ENCODE results near the gene DNAJB14.

DNAJB14 gene

DNA sequence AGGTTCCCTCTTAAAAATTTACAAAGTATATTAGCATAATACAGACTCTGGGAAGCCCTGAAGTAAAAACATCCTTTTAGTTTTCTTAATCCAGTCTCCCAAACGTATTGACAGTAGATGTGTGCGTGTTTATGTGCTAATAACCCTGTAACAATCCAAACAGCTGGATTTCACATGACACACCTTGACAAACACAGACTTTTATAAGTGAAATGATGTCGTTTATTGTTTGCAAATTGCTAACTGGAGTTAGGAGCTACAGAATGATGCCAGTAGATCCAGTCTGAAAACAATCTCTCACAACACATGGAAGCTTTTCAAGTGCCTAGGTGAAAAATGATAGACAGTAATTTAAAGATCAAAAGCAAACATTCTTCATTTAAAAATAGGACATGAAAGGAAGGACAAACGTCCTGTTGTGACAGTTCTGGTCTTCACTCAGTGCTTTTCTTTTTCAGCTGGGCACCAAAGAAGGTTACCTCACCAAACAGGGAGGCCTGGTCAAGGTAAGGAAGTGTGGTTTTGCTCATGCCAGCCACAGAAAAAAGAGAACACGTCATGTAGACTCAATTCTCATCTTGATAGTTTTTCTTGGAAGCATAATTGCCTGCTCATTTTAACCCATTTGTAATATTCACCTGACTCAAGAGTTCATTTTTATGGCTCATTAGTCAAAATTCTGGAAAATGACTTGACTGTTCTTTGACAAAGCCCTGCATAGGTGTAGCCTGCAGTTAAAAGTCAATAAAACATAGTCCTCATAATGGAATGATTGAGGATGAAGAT lies 85.1 kb downstream of the DNAJB14 start:
- Histone ChIP-seq H3K27me3 (ENCODE audit: insufficient read depth, low read length, poor library complexity) (no peaks in the 10 kb centered on the region), H3K79me1 (ENCODE audit: low read length) (no peaks in the 10 kb centered on the region), H2BK15ac (replicated peaks; ENCODE audit: low read depth) (no peak overlapping the region), H3K4me2 (ENCODE audit: low read length) (no peak overlapping the region), H3K36me3 (ENCODE audit: control insufficient read depth, insufficient read depth, low read length) (no peaks in the 10 kb centered on the region), H4K5ac (ENCODE audit: low read length) (no peak overlapping the region), H3K4me3 (ENCODE audit: low read length) (no peak overlapping the region), H3K23ac (ENCODE audit: low read length) (no peak overlapping the region), H2AK5ac (ENCODE audit: low read length) (no peak overlapping the region), H3K9ac (ENCODE audit: low read length) (no peak overlapping the region), H3K4me1 (ENCODE audit: control insufficient read depth, low read depth, low read length) (no peaks in the 10 kb centered on the region), H2BK120ac (ENCODE audit: low read depth, low read length) (no peak overlapping the region), H3K18ac (ENCODE audit: low read length) (no peak overlapping the region), H3K56ac (ENCODE audit: low read length) (no peak overlapping the region), H3K4ac (ENCODE audit: low read depth, low read length) (no peak overlapping the region), H2BK5ac (ENCODE audit: low read length) (no peak overlapping the region), H3K79me2 (ENCODE audit: control insufficient read depth, insufficient read depth, low read length) (no peaks in the 10 kb centered on the region), H4K8ac (ENCODE audit: low read depth, low read length) (no peak overlapping the region), H3K27ac (ENCODE audit: low read depth, low read length) (no peak overlapping the region)
- WGBS (ENCODE audit: extremely low coverage, insufficient coverage, low lambda C conversion rate), result no CpG with 5 or more reads among the region's 5 CpGs
- DNase-seq, result no peak

DNA sequence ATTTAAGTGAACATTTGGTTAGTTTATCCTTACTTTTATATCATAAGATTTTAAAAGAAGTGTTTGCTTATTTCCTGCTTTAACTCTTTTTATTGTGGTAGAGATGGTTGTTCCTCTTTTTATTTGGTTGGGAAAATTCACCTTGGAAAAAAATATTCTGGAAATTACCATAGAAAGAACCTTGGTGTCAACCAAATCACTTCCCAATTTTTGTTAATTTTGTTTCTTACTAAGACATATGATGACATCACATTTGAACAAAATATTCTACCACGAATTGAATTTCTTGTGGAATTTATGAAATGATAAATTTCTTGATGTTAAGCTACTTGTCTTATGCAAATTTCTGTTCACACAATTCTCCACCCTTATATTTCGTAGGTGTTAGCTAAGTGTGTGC lies 85.9 kb downstream of the DNAJB14 start:
- Histone ChIP-seq H3K23ac (ENCODE audit: low read length) (no peak overlapping the region), H2BK120ac (ENCODE audit: low read depth, low read length) (no peak overlapping the region), H3K27me3 (ENCODE audit: insufficient read depth, low read length, poor library complexity) (no peaks in the 10 kb centered on the region), H2AK5ac (ENCODE audit: low read length) (no peak overlapping the region), H3K9ac (ENCODE audit: low read length) (no peak overlapping the region), H2BK15ac (replicated peaks; ENCODE audit: low read depth) (no peak overlapping the region), H3K18ac (ENCODE audit: low read length) (no peak overlapping the region), H3K79me2 (ENCODE audit: control insufficient read depth, insufficient read depth, low read length) (no peaks in the 10 kb centered on the region), H4K5ac (ENCODE audit: low read length) (no peak overlapping the region), H3K4me1 (ENCODE audit: control insufficient read depth, low read depth, low read length) (no peaks in the 10 kb centered on the region), H3K4me3 (ENCODE audit: low read length) (no peak overlapping the region), H3K36me3 (ENCODE audit: control insufficient read depth, insufficient read depth, low read length) (no peaks in the 10 kb centered on the region), H3K56ac (ENCODE audit: low read length) (no peak overlapping the region), H3K4me2 (ENCODE audit: low read length) (no peak overlapping the region), H4K8ac (ENCODE audit: low read depth, low read length) (no peak overlapping the region), H2BK5ac (ENCODE audit: low read length) (no peak overlapping the region), H3K79me1 (ENCODE audit: low read length) (no peaks in the 10 kb centered on the region), H3K4ac (ENCODE audit: low read depth, low read length) (no peak overlapping the region), H3K27ac (ENCODE audit: low read depth, low read length) (no peak overlapping the region)
- WGBS (ENCODE audit: extremely low coverage, insufficient coverage, low lambda C conversion rate), result no CpG with 5 or more reads among the region's 2 CpGs
- no peak for DNase-seq

DNA sequence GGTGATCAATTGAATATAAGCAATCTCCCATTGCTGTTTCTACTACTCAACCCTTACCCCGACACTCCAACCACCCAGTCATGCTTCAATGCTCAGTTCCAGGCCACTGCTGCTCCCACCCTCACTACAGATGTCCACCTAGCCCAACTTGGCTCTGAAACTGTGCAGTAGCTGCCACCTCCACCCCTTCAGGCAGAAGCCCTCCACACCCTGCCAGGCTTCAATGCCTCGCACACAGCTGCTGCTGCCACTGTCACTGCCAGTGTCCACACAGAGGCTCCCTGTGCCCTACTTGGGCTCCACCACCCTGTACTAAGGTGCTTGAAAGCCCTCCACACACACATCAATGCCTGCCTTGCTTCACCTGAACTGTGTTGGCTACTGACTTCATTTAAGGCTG lies 86.8 kb downstream of the DNAJB14 start:
- Histone ChIP-seq H2BK120ac (ENCODE audit: low read depth, low read length) (no peak overlapping the region), H4K8ac (ENCODE audit: low read depth, low read length) (no peak overlapping the region), H3K79me1 (ENCODE audit: low read length) (no peaks in the 10 kb centered on the region), H3K4ac (ENCODE audit: low read depth, low read length) (no peak overlapping the region), H3K4me1 (ENCODE audit: control insufficient read depth, low read depth, low read length) (no peaks in the 10 kb centered on the region), H3K79me2 (ENCODE audit: control insufficient read depth, insufficient read depth, low read length) (no peaks in the 10 kb centered on the region), H3K4me3 (ENCODE audit: low read length) (no peak overlapping the region), H3K27me3 (ENCODE audit: insufficient read depth, low read length, poor library complexity) (no peaks in the 10 kb centered on the region), H3K27ac (ENCODE audit: low read depth, low read length) (no peak overlapping the region), H3K9ac (ENCODE audit: low read length) (no peak overlapping the region), H2BK5ac (ENCODE audit: low read length) (no peak overlapping the region), H3K56ac (ENCODE audit: low read length) (no peak overlapping the region), H3K36me3 (ENCODE audit: control insufficient read depth, insufficient read depth, low read length) (no peaks in the 10 kb centered on the region), H3K23ac (ENCODE audit: low read length) (no peak overlapping the region), H2AK5ac (ENCODE audit: low read length) (no peak overlapping the region), H3K18ac (ENCODE audit: low read length) (no peak overlapping the region), H2BK15ac (replicated peaks; ENCODE audit: low read depth) (no peak overlapping the region), H4K5ac (ENCODE audit: low read length) (no peak overlapping the region), H3K4me2 (ENCODE audit: low read length) (no peak overlapping the region)
- DNase-seq, result no peak
- WGBS (ENCODE audit: extremely low coverage, insufficient coverage, low lambda C conversion rate), result no CpG with 5 or more reads among the region's 2 CpGs

DNA sequence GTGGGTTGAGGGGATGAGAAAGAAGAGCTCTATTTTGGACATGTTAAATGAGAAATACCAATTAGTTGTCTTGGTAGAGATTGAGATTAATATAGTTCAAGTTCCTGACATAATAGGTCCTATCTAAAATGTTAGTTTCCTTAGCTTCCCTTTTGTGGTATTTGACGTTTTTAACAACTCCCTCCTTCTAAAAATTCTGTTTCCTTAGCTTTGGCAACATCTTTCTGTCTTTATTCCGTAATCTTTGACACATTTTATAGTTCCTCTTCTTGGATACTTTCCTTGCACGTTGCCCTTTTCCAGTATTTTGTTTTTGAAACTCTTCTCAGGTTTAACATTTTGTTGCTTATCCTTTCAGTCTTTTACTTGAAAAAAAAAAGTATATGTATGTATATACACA lies 89.1 kb downstream of the DNAJB14 start:
- H4K5ac ChIP-seq (ENCODE audit: low read length), result no peak overlapping the region
- H2BK120ac ChIP-seq (ENCODE audit: low read depth, low read length), result no peak overlapping the region
- H3K23ac ChIP-seq (ENCODE audit: low read length), result no peak overlapping the region
- H3K18ac ChIP-seq (ENCODE audit: low read length), result no peak overlapping the region
- no peak overlapping the region for H2BK5ac ChIP-seq (ENCODE audit: low read length)
- no peak overlapping the region for H3K9ac ChIP-seq (ENCODE audit: low read length)
- no peak overlapping the region for H3K27ac ChIP-seq (ENCODE audit: low read depth, low read length)
- no peak overlapping the region for H3K4me3 ChIP-seq (ENCODE audit: low read length)
- H4K8ac ChIP-seq (ENCODE audit: low read depth, low read length), result no peak overlapping the region
- H3K79me2 ChIP-seq (ENCODE audit: control insufficient read depth, insufficient read depth, low read length), result no peaks in the 10 kb centered on the region
- no CpG with 5 or more reads among the region's 3 CpGs for WGBS (ENCODE audit: extremely low coverage, insufficient coverage, low lambda C conversion rate)
- no peak overlapping the region for H2BK15ac ChIP-seq (replicated peaks; ENCODE audit: low read depth)
- no peaks in the 10 kb centered on the region for H3K4me1 ChIP-seq (ENCODE audit: control insufficient read depth, low read depth, low read length)
- no peaks in the 10 kb centered on the region for H3K79me1 ChIP-seq (ENCODE audit: low read length)
- no peaks in the 10 kb centered on the region for H3K27me3 ChIP-seq (ENCODE audit: insufficient read depth, low read length, poor library complexity)
- H3K36me3 ChIP-seq (ENCODE audit: control insufficient read depth, insufficient read depth, low read length), result no peaks in the 10 kb centered on the region
- no peak for DNase-seq
- no peak overlapping the region for H3K56ac ChIP-seq (ENCODE audit: low read length)
- no peak overlapping the region for H3K4ac ChIP-seq (ENCODE audit: low read depth, low read length)
- H3K4me2 ChIP-seq (ENCODE audit: low read length), result no peak overlapping the region
- H2AK5ac ChIP-seq (ENCODE audit: low read length), result no peak overlapping the region

DNA sequence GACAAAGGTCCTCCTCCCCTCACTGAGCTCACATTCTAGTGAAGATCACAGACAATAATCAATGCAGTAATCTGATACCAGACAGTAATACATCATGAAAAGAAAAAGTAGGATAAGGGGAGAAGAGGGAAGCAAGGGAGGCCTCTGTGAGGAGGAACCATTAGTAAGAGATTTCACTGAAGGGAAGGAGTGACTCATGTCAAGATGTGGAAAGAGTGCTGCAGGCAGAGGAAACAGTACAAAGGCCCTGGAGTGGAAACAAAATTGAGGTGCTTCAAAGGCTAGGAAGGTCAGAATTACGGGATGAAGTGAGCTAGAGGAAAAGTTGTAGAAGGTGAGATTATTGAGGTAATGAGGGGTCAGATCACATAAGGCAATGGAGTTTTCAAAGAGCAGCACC lies 90.3 kb downstream of the DNAJB14 start:
- no peaks in the 10 kb centered on the region for H3K79me1 ChIP-seq (ENCODE audit: low read length)

DNA sequence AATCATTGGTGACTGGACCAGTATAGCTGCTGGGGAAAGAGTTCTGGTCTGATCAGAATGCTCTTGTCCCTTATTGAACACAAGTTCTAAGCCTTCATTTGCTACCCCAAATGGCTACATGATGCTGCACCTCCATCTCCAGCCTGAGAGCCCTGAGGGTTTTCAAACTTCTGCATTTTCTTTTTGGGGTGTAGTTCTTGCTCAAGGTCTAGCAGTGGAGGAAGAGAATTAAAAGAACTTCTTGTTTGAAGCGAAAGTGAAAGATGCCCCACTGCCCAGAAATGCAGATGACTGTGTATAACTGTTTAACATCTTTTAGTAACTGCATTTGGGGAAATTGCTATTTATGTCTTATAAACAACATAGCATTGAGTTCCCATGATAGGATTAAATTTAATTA lies 90.7 kb downstream of the DNAJB14 start:
- no peaks in the 10 kb centered on the region for H3K79me2 ChIP-seq (ENCODE audit: control insufficient read depth, insufficient read depth, low read length)
- H3K27ac ChIP-seq (ENCODE audit: low read depth, low read length), result no peak overlapping the region
- no peak overlapping the region for H4K8ac ChIP-seq (ENCODE audit: low read depth, low read length)
- no peak overlapping the region for H2BK120ac ChIP-seq (ENCODE audit: low read depth, low read length)
- H2BK15ac ChIP-seq (replicated peaks; ENCODE audit: low read depth), result no peak overlapping the region
- no peaks in the 10 kb centered on the region for H3K27me3 ChIP-seq (ENCODE audit: insufficient read depth, low read length, poor library complexity)
- H2BK5ac ChIP-seq (ENCODE audit: low read length), result no peak overlapping the region
- no peaks in the 10 kb centered on the region for H3K36me3 ChIP-seq (ENCODE audit: control insufficient read depth, insufficient read depth, low read length)
- H3K23ac ChIP-seq (ENCODE audit: low read length), result no peak overlapping the region
- no peak overlapping the region for H3K56ac ChIP-seq (ENCODE audit: low read length)
- H4K5ac ChIP-seq (ENCODE audit: low read length), result no peak overlapping the region
- no peak overlapping the region for H3K4me3 ChIP-seq (ENCODE audit: low read length)
- no peak overlapping the region for H3K9ac ChIP-seq (ENCODE audit: low read length)
- H3K18ac ChIP-seq (ENCODE audit: low read length), result no peak overlapping the region
- no peaks in the 10 kb centered on the region for H3K4me1 ChIP-seq (ENCODE audit: control insufficient read depth, low read depth, low read length)
- WGBS (ENCODE audit: extremely low coverage, insufficient coverage, low lambda C conversion rate), result no CpG with 5 or more reads among the region's 1 CpG
- H3K4me2 ChIP-seq (ENCODE audit: low read length), result no peak overlapping the region
- H2AK5ac ChIP-seq (ENCODE audit: low read length), result no peak overlapping the region
- H3K79me1 ChIP-seq (ENCODE audit: low read length), result no peaks in the 10 kb centered on the region
- no peak overlapping the region for H3K4ac ChIP-seq (ENCODE audit: low read depth, low read length)
- DNase-seq, result no peak

More for the DNA sequence above, 90.3 kb downstream of the DNAJB14 start:
- Histone ChIP-seq H4K8ac (ENCODE audit: low read depth, low read length) (no peak overlapping the region), H3K4me3 (ENCODE audit: low read length) (no peak overlapping the region), H3K27ac (ENCODE audit: low read depth, low read length) (no peak overlapping the region), H4K5ac (ENCODE audit: low read length) (no peak overlapping the region), H3K4ac (ENCODE audit: low read depth, low read length) (no peak overlapping the region), H2AK5ac (ENCODE audit: low read length) (no peak overlapping the region), H3K4me2 (ENCODE audit: low read length) (no peak overlapping the region), H3K79me2 (ENCODE audit: control insufficient read depth, insufficient read depth, low read length) (no peaks in the 10 kb centered on the region), H3K18ac (ENCODE audit: low read length) (no peak overlapping the region), H2BK5ac (ENCODE audit: low read length) (no peak overlapping the region), H3K27me3 (ENCODE audit: insufficient read depth, low read length, poor library complexity) (no peaks in the 10 kb centered on the region), H2BK120ac (ENCODE audit: low read depth, low read length) (no peak overlapping the region), H3K4me1 (ENCODE audit: control insufficient read depth, low read depth, low read length) (no peaks in the 10 kb centered on the region), H3K36me3 (ENCODE audit: control insufficient read depth, insufficient read depth, low read length) (no peaks in the 10 kb centered on the region), H3K23ac (ENCODE audit: low read length) (no peak overlapping the region), H3K9ac (ENCODE audit: low read length) (no peak overlapping the region), H3K56ac (ENCODE audit: low read length) (no peak overlapping the region), H2BK15ac (replicated peaks; ENCODE audit: low read depth) (no peak overlapping the region)
- DNase-seq, result peak; percentile 26
- no CpG with 5 or more reads among the region's 1 CpG for WGBS (ENCODE audit: extremely low coverage, insufficient coverage, low lambda C conversion rate)

Measured in mesendoderm (in vitro differentiated cells).